GM23248 (cell line): ENCODE results near the gene MMP2. TPM values are rescaled to one million over a fixed set of nuclear protein-coding genes. Genes with fewer than 3 reads are reported as not detected.
A peak's percentile ranks its signal among the peaks of the same experiment; 100 is the strongest.

Experiments used
- DNase-seq: peaks from one replicate; pipeline ENCODE4 v3.0.0-alpha.2; 2015
- H2AFZ ChIP-seq: fragments of 200-600 bp; sonication (generic); 2 replicates; pipeline ENCODE4 v1.6.1; 2016; ENCODE audit warnings: antibody characterized with exemption
- H3F3A ChIP-seq: fragments of 200-600 bp; sonication (generic); 2 replicates; pipeline ENCODE4 v1.6.1; 2016; ENCODE audit warnings: mild to moderate bottlenecking, antibody characterized with exemption, mixed run types; ENCODE audit not compliant: insufficient read depth
- H3K27ac ChIP-seq: fragments of 200-600 bp; sonication (generic); 2 replicates; pipeline ENCODE4 v1.5.1; 2016; ENCODE audit warnings: mild to moderate bottlenecking
- H3K27me3 ChIP-seq: fragments of 200-600 bp; sonication (generic); replicated peaks from 2 replicates; pipeline ENCODE4 v1.6.1; 2016; ENCODE audit warnings: mild to moderate bottlenecking; ENCODE audit not compliant: insufficient read depth
- H3K36me3 ChIP-seq: fragments of 200-600 bp; sonication (generic); 2 replicates; pipeline ENCODE4 v1.6.1; 2016; ENCODE audit warnings: low read depth, mild to moderate bottlenecking
- H3K4me1 ChIP-seq: fragments of 200-600 bp; sonication (generic); 2 replicates; pipeline ENCODE4 v1.6.1; 2016; ENCODE audit warnings: mild to moderate bottlenecking; ENCODE audit not compliant: insufficient read depth
- H3K4me2 ChIP-seq: fragments of 200-600 bp; sonication (generic); one replicate; pipeline ENCODE4 v1.6.1; 2016; ENCODE audit warnings: mild to moderate bottlenecking; ENCODE audit not compliant: unreplicated experiment
- H3K4me3 ChIP-seq: fragments of 200-600 bp; sonication (generic); 2 replicates; pipeline ENCODE4 v1.5.1; 2016; ENCODE audit warnings: mild to moderate bottlenecking
- H3K79me2 ChIP-seq: fragments of 200-600 bp; sonication (generic); 2 replicates; pipeline ENCODE4 v1.6.1; 2016; ENCODE audit warnings: mild to moderate bottlenecking; ENCODE audit not compliant: insufficient read depth
- H3K9ac ChIP-seq: fragments of 200-600 bp; sonication (generic); 2 replicates; pipeline ENCODE4 v1.6.1; 2016; ENCODE audit warnings: mild to moderate bottlenecking
- H3K9me2 ChIP-seq: fragments of 200-600 bp; sonication (generic); 2 replicates; pipeline ENCODE4 v1.6.1; 2016; ENCODE audit warnings: mixed run types, mild to moderate bottlenecking, moderate library complexity; ENCODE audit not compliant: insufficient read depth
- H3K9me3 ChIP-seq: fragments of 200-600 bp; sonication (generic); one replicate; pipeline ENCODE4 v1.6.1; 2017; ENCODE audit warnings: low read depth
- H4K20me1 ChIP-seq: fragments of 200-600 bp; sonication (generic); 2 replicates; pipeline ENCODE4 v1.6.0; 2016; ENCODE audit not compliant: insufficient read depth
- EZH2 ChIP-seq: fragments of 200-600 bp; sonication (generic); IDR thresholded peaks from 2 replicates; pipeline ENCODE4 v1.6.1; 2018; ENCODE audit warnings: antibody characterized with exemption, mild to moderate bottlenecking; ENCODE audit not compliant: insufficient read depth, poor library complexity, severe bottlenecking
- EZH2phosphoT487 ChIP-seq: fragments of 200-600 bp; sonication (generic); IDR thresholded peaks from 2 replicates; pipeline ENCODE4 v1.6.1; 2018; ENCODE audit warnings: antibody characterized with exemption, moderate library complexity, mild to moderate bottlenecking, low read depth; ENCODE audit not compliant: insufficient read depth
- WGBS, 2 experiments: methylation state at CpG; one replicate each; pipeline ENCODE4 v1.1.6; 2015 to 2017; ENCODE audit warnings: low lambda C conversion rate in 2 of 2, low coverage in 1 of 2; ENCODE audit errors: missing lambda C conversion rate in 2 of 2; 5-methylcytosine and 5-hydroxymethylcytosine counted together
- in situ Hi-C: fragments of 300-500 bp; cut with MboI; formaldehyde crosslinking; loops from 2 replicates; pipeline ENCODE4 v1.15.0; 2020
- polyA plus RNA-seq: library from polyadenylated mRNA; unstranded; fragments of >200 nt; fragmentation: Nextera tagmentation; extraction: Ambion mirVana; gene quantifications from 2 replicates; pipeline ENCODE4 v1.2.1, GENCODE V29; 2016
- total RNA-seq: library from RNA; depleted of rRNA; stranded (reverse); fragments of >200 nt; shearing (Covaris generic); gene quantifications from 2 replicates; pipeline ENCODE4 v1.2.3, GENCODE V29; 2014

The MMP2 gene
- total and polyA plus RNA-seq, 2 experiments from 2014 or later = 1,299 to 1,484 TPM

- Histone ChIP-seq H4K20me1 (no peaks in the 10 kb centered on the region), H3K9ac (no peak overlapping the region), H3K4me1 (peaks cover 60% of the 10 kb centered on the region), H3K36me3 (peaks cover 75% of the 10 kb centered on the region), H3K27me3 (no peaks in the 10 kb centered on the region), H3F3A (peaks cover 63% of the 10 kb centered on the region), H3K4me2 (no peak overlapping the region), H3K9me2 (no peaks in the 10 kb centered on the region), H3K27ac (peak overlapping the region; percentile 2; the same call in 1 of the 2 replicates), H3K4me3 (no peak overlapping the region), H3K79me2 (peaks cover 48% of the 10 kb centered on the region), H3K9me3 (no peaks in the 10 kb centered on the region), H2AFZ (no peak overlapping the region)
- DNase-seq = no peak
- no peak for TF ChIP-seq EZH2
- no peak for TF ChIP-seq EZH2phosphoT487
- 80 to 84% methylated on average over 2 of the region's 2 CpGs for WGBS, 2 experiments
- in situ Hi-C loops = loop anchor here (25.0 kb wide), 1 partner anchor 872 kb away; no protein-coding TSS in a partner anchor
Measured at GRCh38 chr16:55490301-55490700, 11.3 kb downstream of the MMP2 start.

- no peaks in the 10 kb centered on the region for H4K20me1 ChIP-seq
- peaks cover 43% of the 10 kb centered on the region for H3K79me2 ChIP-seq
- H3K27ac ChIP-seq = no peak overlapping the region
- peaks cover 61% of the 10 kb centered on the region for H3F3A ChIP-seq
- no peak for DNase-seq
- no peak overlapping the region for H3K9ac ChIP-seq
- WGBS, 2 experiments = 63 to 69% methylated on average over 7 of the region's 7 CpGs
- H3K36me3 ChIP-seq = peaks cover 75% of the 10 kb centered on the region
- H3K4me2 ChIP-seq = no peak overlapping the region
- peaks cover 62% of the 10 kb centered on the region for H3K4me1 ChIP-seq
- TF ChIP-seq EZH2 (no peak), EZH2phosphoT487 (no peak)
- H3K9me2 ChIP-seq = no peaks in the 10 kb centered on the region
- H3K27me3 ChIP-seq = no peaks in the 10 kb centered on the region
- no peak overlapping the region for H3K4me3 ChIP-seq
- no peaks in the 10 kb centered on the region for H3K9me3 ChIP-seq
- in situ Hi-C loops = loop anchor here (25.0 kb wide), 1 partner anchor 871 kb away; no protein-coding TSS in a partner anchor
- H2AFZ ChIP-seq = no peak overlapping the region
Measured at GRCh38 chr16:55491691-55492090, 12.7 kb downstream of the MMP2 start.

- no peak for TF ChIP-seq EZH2
- TF ChIP-seq EZH2phosphoT487 = no peak
- no peak overlapping the region for H3K9ac ChIP-seq
- H3K9me2 ChIP-seq = no peaks in the 10 kb centered on the region
- peaks cover 67% of the 10 kb centered on the region for H3F3A ChIP-seq
- H4K20me1 ChIP-seq = no peaks in the 10 kb centered on the region
- peaks cover 82% of the 10 kb centered on the region for H3K36me3 ChIP-seq
- in situ Hi-C loops = loop anchor here (25.0 kb wide), 1 partner anchor 869 kb away; no protein-coding TSS in a partner anchor
- peaks cover 40% of the 10 kb centered on the region for H3K79me2 ChIP-seq
- H3K4me1 ChIP-seq = peaks cover 63% of the 10 kb centered on the region
- no peak overlapping the region for H2AFZ ChIP-seq
- no peak overlapping the region for H3K4me3 ChIP-seq
- no peaks in the 10 kb centered on the region for H3K9me3 ChIP-seq
- 87 to 93% methylated on average over 10 of the region's 10 CpGs for WGBS, 2 experiments
- H3K27me3 ChIP-seq = no peaks in the 10 kb centered on the region
- H3K27ac ChIP-seq = 0 out of 2 replicates have a peak overlapping the region, but pooled peaks have one; percentile 2
- H3K4me2 ChIP-seq = no peak overlapping the region
- no peak for DNase-seq
Measured at GRCh38 chr16:55492756-55493380, 13.9 kb downstream of the MMP2 start.

GRCh38 chr16:55494994-55495421 is 16.0 kb downstream of the MMP2 start:
- H3K27ac ChIP-seq = peak overlapping the region; percentile 96

More at GRCh38 chr16:55494994-55495421, 16.0 kb downstream of the MMP2 start:
- Histone ChIP-seq H3K9me3 (no peaks in the 10 kb centered on the region), H3K9me2 (no peaks in the 10 kb centered on the region), H3K4me1 (peaks cover 66% of the 10 kb centered on the region), H3K79me2 (peaks cover 18% of the 10 kb centered on the region), H4K20me1 (no peaks in the 10 kb centered on the region), H3K36me3 (peaks cover 71% of the 10 kb centered on the region), H3K4me3 (no peak overlapping the region), H2AFZ (no peak overlapping the region), H3K4me2 (peak overlapping the region; percentile 41), H3F3A (peaks cover 83% of the 10 kb centered on the region), H3K9ac (peak overlapping the region; percentile 71), H3K27me3 (no peaks in the 10 kb centered on the region)
- peak; percentile 93 for DNase-seq
- in situ Hi-C loops = loop anchor here (25.0 kb wide), 1 partner anchor 867 kb away; no protein-coding TSS in a partner anchor
- WGBS, 2 experiments = 16 to 20% methylated on average over 3 of the region's 3 CpGs
- no peak for TF ChIP-seq EZH2
- TF ChIP-seq EZH2phosphoT487 = no peak
